GM18951 (cell line): ENCODE measurements around the gene MAN2B2.

Experiments
- POLR2A ChIP-seq: IDR thresholded peaks from 4 replicates; pipeline ENCODE4 v1.6.1; 2011; ENCODE audit warnings: mild to moderate bottlenecking; ENCODE audit not compliant: insufficient read length, insufficient read depth; ENCODE audit errors: extremely low read depth
- in situ Hi-C: fragments of 300-500 bp; cut with MboI; formaldehyde crosslinking; loops from one replicate; pipeline ENCODE4 v1.12.0; 2022; ENCODE audit warnings: low sequenced_read_pairs, mixed read lengths, inconsistent platforms; ENCODE audit not compliant: unreplicated experiment

The MAN2B2 gene

GRCh38 chr4:6535329-6535692 lies 39.7 kb upstream of the MAN2B2 start:
- TF ChIP-seq POLR2A: no peak
- in situ Hi-C loops: no loop called here

- in situ Hi-C loops: no loop called here
- TF ChIP-seq POLR2A: no peak
These were observed 39.3 kb upstream of the MAN2B2 start for GRCh38 chr4:6535706-6536105.

- in situ Hi-C loops: no loop called here
- TF ChIP-seq POLR2A: no peak
These were observed 36.9 kb upstream of the MAN2B2 start for GRCh38 chr4:6538111-6538510.

GRCh38 chr4:6538575-6538974 lies 36.4 kb upstream of the MAN2B2 start:
- in situ Hi-C loops: no loop called here
- no peak for TF ChIP-seq POLR2A

GRCh38 chr4:6539009-6539764 lies 35.8 kb upstream of the MAN2B2 start:
- in situ Hi-C loops: no loop called here
- TF ChIP-seq POLR2A: no peak

GRCh38 chr4:6540879-6541278 lies 34.1 kb upstream of the MAN2B2 start:
- no peak for TF ChIP-seq POLR2A
- in situ Hi-C loops: no loop called here

- no peak for TF ChIP-seq POLR2A
- in situ Hi-C loops: no loop called here
These were observed 33.2 kb upstream of the MAN2B2 start for GRCh38 chr4:6541789-6542188.

GRCh38 chr4:6542951-6543350 lies 32.0 kb upstream of the MAN2B2 start:
- TF ChIP-seq POLR2A: no peak
- in situ Hi-C loops: no loop called here

- in situ Hi-C loops: no loop called here
- TF ChIP-seq POLR2A: no peak
These were observed 28.9 kb upstream of the MAN2B2 start for GRCh38 chr4:6546091-6546490.

- in situ Hi-C loops: no loop called here
- TF ChIP-seq POLR2A: no peak
These were observed 28.1 kb upstream of the MAN2B2 start for GRCh38 chr4:6546681-6547447.

- no peak for TF ChIP-seq POLR2A
- in situ Hi-C loops: no loop called here
These were observed 26.6 kb upstream of the MAN2B2 start for GRCh38 chr4:6548201-6548881.

GRCh38 chr4:6548882-6549230 lies 26.1 kb upstream of the MAN2B2 start:
- TF ChIP-seq POLR2A: no peak
- in situ Hi-C loops: no loop called here

GRCh38 chr4:6549445-6549844 lies 25.5 kb upstream of the MAN2B2 start:
- in situ Hi-C loops: no loop called here
- TF ChIP-seq POLR2A: no peak
